GM19452 (cell line): ENCODE data around the gene FBXL19.

ENCODE experiments used
- ATAC-seq: cut with Tn5 transposase; IDR thresholded peaks from one replicate; pipeline ENCODE4 v1.9.1; 2021; ENCODE audit not compliant: unreplicated experiment

Gene FBXL19

DNA sequence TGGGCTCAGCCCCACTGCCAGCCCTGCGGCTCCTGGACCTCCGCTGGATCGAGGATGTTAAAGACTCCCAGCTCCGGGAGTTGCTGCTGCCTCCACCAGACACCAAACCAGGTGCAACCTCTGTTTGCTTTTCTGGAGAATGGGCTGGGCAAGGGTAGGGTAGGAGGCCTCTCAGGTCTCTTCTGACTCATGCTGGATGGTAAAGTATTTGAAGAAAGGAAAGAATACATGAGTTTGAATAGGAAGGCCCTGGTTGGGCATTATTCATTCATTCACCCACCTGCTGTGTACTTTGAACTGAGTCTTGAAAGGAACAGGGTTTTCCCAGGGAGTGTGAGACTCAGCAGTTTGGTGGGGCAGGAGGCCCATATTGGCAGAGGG lies 19.0 kb downstream of the FBXL19 start:
- no peak for ATAC-seq

DNA sequence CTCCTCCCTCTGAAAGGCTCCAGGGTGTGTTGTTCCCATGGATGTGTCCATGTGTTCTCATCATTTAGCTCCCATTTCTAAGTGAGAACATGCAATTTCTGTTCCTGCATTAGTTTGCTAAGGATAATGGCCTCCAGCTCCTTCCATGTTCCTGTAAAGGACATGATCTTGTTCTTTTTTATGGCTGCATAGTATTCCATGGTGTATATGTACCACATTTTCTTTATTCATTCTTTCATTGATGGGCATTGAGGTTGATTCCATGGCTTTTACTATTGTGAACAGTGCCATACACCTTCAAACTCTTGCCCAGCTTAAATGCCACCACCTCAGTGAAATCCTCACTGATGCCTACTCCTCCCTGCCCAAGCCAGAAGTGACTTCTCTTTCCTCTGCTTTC lies 21.0 kb downstream of the FBXL19 start:
- ATAC-seq: no peak

DNA sequence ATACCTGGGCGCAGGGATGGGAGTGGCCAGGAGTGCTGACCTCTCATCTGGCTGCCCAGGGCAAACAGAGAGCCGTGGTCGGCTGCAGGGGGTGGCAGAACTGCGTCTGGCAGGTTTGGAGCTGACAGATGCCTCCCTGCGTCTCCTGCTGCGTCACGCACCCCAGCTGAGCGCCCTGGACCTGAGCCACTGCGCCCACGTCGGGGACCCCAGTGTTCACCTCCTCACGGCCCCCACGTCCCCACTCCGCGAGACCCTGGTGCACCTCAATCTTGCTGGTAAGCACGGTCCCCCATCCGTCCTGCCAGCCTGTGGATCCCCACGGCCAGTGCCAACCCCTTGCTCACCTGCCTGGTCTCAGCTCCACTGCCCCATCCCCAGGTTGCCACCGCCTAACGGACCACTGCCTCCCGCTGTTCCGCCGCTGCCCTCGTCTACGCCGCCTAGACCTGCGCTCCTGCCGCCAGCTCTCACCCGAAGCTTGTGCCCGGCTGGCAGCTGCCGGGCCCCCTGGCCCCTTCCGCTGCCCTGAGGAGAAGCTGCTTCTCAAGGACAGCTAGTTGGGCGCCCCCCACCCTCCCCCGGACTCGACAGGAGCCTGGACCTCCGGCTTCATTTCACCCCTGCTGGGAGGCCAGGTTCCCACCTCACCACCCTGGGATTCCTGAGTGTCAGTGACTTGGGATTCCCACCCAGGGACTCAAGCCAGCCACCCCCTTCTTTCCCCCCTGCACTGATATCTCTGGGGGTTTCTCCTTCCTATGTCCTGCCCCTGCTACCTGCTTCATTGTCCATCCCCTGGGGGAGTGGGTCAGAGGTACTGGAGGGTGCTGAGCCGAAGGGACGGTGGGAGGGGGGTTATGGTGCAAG lies 23.5 kb downstream of the FBXL19 start:
- ATAC-seq: no peak

DNA sequence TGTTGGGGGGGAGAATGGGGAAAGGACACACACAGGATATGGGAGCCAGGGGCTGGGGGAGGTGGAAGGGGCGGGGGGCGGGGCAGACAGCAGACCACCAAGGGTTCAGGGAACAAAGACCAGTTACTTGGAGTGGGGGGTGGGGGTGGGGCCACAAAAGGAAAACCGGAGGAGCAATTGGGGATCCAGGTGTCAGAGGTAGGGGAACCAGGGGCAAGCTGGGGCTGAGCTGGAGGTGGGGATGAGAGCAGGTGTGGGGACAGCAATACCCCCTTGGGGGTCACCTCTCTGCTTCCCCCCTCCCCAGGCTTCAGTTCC lies 24.1 kb downstream of the FBXL19 start:
- no peak for ATAC-seq

DNA sequence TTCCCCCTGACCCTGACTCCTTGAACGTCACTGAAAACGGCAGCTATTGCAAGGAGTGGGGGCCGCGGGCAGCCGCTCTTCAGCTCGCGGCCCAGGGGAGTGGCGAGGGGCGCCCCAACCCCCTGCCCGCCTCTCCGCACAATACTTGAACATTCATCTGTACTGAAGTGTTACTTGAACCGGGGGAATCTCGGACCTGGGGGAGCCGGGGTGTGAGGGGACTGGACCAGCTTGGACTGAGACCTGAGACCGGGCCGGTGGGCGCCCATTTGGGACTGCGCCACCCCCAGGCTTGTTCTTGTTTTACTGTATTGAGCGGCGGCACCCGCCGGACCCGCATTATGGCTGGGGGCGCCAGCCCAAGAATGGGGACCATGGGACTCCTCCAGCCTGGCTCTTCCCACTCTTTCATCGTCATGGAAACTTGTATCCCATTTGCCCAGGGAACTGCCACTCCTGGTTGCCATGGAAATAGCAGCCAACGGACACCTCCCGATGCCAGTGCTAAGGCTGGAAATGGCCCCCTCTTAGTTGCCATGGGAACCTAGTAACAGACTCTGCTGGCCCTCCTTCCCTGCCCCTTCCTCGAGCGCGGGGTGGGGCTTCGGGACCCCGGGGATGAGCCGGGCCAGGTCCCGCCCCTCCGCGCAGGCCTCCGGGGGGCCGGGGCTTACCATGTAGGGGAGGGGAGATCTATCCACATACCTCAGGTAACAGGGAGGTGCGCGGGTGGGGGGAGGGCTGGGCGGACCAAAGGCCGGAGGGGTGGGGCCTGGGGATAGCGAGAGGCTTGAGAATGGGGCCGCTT lies 24.7 kb downstream of the FBXL19 start:
- peak; percentile 1 for ATAC-seq

DNA sequence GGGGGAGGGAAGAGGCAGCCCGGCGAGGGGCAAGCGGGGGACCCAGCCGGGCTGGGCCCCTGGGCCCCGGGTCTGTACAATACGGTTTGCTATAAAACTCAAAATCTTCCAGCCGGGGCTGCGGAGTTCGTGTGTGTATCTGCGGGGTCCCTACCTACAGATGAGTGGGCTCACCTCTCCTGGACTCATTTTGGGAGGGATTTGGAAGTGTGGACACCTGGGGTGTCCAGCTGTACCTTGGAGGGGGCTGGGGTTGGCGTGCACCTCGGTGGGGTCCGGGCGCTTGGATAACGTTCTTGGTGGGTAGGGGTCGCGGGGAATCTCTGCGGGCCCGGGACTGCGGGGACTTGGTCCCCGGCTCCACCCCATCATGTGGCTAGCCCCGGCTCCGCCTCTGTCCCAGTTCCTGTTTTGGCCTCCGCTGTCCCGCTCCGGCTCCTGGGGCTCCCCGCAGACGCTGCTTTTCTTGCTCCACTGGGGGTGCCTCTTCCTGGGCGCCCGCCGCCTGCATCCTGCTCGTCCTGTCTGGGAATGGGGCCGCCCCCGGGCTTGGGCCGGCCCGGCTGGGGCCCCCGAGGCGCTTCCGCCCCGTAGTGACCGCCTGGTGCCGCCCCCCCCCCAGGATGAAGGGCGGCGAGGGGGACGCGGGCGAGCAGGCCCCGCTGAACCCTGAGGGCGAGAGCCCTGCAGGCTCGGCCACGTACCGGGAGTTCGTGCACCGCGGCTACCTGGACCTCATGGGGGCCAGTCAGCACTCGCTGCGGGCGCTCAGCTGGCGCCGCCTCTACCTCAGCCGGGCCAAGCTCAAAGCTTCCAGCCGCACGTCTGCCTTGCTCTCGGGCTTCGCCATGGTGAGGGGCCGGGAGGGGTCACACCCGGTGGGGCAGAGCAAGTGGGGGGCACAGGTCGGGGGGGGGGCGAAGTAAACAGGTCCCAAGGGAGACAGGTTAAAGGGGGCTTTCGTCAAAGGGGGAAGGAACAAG lies 25.6 kb downstream of the FBXL19 start, which contains the start of gene ORAI3:
Gene ORAI3 (plus strand): TSS at position 402 of the 983 bp plus-strand sequence. CDS start 222 bp downstream, at position 624.
- peak; percentile 67 for ATAC-seq

DNA sequence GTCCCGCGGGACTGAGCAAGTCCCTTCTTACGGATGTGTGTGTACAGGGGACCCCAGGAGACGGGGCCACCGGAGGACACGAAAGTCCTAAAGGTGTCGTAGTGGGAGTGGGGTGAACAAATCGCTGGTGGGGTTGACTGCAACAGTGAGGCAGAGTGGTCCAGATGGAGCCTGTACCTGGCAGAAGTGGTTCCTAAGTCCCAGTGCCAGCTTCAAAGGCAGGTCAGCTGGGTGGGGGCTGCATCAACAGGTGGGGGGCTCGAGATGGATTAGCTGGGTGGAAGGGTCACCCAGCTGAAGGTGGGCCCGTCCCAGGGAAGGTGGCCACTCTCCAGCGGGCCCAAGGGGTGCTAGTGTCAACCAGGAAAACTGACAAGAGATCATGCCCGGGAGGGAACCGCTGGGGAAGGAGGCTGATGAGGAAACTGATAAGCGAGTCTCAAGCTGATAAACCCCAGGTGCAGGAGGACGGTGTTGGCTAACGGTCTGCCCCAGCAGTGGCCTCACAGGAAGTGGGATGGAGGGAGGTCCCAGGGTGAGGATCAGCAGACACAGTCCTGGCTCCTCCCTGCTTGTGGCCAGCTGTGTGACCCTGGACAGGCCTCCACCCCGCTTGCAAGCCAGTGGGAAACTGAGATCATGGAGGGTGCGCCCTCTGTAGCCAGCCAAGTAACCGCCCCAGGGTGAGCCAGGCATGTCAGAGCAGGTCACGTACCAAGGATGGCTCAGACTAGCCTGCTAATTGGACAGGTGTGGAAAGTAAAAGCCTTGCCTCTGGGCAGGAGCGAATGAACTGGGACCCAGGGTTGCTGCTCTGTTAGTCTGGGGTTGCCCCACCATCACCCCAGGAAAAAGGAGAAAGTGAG lies 26.5 kb downstream of the FBXL19 start:
- ATAC-seq: peak; percentile 45

DNA sequence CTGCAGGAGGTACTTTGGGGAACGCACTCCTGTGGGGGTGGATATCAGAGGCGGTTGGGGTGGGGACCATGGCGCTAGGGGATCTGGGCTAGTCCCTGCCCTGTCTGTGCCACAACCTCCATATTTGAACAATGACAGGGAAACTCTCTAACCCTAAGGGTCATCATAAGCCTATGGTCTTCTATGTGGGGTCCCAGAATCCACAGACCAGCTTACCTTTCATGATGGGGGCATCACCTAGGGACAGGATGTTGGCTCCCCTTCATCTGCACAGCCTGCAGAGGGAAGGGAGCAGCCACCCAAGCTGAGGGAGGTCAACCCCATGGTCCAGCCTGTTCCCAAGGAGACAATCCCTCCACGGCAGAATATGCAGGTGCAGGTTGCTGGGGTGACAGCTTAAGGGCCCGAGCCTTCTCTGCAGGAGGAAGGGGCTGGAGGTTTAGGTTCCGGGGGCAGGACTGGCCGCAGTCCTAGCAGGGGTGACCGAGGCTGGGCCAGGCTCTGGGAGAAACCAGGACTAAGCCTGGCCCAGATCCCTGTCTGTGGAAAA lies 27.2 kb downstream of the FBXL19 start:
- no peak for ATAC-seq

DNA sequence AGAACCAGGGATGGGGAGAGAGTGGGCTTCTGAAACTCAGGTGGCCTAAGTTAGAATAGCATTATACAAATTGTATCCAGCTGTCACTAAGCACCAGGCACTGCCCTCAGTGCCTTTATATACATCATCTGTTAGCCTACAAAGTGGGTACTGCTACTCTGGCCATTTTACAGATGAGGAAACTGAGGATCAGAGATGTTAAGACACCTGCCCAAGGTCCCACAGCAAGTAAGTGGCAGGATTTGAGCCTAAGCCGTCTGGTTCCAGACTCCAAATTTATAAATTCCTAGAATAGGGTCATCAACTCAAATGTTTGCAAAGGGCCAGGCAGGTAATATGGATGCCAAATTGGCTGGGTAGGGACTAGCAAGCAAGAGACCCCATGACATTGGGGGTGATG lies 27.8 kb downstream of the FBXL19 start:
- no peak for ATAC-seq

DNA sequence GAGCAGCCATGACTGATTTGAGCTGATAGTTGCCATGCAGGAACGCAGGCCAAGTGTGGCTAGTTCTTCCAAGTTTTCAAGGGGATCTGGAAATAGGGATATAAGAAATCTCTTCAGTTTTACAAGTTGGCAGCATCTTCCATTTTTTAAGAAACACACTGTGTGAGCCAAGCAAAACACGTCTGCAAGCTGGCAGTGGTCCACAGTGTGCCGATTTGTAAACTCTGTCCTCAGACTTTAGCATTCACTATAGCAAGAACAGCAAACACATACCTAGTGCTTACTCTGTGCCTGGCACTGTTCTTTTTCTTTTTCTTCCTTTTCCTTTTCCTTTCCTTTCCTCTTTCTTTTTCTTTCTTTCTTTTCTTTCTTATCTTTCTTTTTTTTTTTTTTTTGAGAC lies 28.4 kb downstream of the FBXL19 start:
- ATAC-seq: no peak

DNA sequence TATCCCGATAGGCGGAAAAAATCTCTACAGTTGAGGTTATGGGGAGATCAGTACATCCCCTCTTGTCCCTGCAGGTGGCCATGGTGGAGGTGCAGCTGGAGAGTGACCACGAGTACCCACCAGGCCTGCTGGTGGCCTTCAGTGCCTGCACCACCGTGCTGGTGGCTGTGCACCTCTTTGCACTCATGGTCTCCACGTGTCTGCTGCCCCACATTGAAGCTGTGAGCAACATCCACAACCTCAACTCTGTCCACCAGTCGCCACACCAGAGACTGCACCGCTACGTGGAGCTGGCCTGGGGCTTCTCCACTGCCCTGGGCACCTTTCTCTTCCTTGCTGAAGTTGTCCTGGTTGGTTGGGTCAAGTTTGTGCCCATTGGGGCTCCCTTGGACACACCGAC lies 29.7 kb downstream of the FBXL19 start:
- no peak for ATAC-seq

DNA sequence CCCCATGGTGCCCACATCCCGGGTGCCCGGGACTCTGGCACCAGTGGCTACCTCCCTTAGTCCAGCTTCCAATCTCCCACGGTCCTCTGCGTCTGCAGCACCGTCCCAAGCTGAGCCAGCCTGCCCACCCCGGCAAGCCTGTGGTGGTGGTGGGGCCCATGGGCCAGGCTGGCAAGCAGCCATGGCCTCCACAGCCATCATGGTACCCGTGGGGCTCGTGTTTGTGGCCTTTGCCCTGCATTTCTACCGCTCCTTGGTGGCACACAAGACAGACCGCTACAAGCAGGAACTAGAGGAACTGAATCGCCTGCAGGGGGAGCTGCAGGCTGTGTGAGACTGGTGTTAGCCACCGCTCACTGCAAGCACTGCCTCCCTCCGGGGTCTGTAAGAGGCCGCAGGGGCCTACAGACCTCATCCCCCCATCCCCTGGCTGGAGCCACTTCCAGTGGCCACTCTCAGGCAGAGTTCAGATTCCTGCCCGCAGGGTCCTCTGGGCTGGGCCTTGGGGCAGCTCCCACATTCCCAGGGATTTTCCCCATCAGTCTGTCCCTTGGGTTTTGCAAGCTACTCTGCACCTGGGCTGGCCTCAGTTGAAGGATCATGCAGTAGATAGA lies 30.2 kb downstream of the FBXL19 start:
- no peak for ATAC-seq

DNA sequence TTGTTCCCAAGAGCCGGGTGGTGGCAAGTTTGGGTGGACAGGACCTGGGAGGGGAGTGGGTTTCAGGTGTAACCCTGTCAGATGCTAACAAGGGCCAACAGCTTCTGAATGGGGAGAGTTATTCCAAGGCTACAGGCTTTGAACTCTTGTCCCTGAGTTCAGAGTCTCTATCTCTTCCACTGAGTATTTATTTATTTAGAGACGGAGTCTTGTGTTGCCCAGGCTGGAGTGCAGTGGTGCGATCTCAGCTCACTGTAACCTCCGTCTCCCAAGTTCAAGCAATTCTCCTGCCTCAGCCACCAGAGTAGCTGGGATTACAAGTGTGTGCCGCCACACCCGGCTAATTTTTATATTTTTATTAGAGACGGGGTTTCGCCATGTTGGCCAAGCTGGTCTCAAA lies 31.6 kb downstream of the FBXL19 start:
- ATAC-seq: no peak

DNA sequence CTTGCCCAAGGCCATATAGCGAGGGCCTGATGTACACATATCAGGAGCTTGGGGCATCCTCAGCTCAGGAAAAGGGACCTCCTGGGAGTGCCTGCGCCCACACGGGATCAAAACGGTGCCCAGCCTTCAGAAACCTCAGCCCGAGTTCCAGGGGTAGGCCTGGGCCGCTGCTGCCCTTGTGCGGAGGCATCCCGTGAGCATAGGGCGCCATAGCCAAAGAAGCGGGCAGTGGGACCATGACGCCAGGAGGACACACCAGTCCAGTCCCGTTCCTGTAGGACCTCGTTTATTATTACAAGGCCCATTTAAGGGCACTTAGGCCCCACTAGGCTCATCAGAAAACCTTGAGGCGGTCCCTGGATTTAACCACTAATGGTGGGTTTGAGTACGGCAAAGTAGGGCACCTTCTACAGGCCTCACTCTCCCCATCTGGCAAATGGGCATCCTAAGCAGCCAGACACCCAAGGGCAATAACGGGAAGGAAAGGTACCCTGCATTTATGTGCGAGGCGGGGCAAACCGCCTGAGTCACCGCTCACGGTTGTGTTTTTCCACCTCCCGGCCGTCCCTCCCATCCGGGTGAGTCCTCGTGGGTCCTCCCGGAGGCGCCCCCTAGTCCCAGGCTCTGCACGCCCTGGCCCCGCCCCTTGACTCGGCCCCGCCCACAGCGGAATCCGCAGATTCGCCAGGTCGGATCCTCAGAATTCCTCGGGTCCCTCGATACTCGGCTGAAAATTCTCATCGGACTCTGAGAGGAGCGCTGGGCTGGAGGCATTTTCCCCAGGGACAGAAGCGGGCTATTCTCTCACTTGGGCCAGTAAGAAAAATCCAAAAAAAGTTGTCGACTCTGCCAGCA lies 33.5 kb downstream of the FBXL19 start:
- ATAC-seq: peak; percentile 51

DNA sequence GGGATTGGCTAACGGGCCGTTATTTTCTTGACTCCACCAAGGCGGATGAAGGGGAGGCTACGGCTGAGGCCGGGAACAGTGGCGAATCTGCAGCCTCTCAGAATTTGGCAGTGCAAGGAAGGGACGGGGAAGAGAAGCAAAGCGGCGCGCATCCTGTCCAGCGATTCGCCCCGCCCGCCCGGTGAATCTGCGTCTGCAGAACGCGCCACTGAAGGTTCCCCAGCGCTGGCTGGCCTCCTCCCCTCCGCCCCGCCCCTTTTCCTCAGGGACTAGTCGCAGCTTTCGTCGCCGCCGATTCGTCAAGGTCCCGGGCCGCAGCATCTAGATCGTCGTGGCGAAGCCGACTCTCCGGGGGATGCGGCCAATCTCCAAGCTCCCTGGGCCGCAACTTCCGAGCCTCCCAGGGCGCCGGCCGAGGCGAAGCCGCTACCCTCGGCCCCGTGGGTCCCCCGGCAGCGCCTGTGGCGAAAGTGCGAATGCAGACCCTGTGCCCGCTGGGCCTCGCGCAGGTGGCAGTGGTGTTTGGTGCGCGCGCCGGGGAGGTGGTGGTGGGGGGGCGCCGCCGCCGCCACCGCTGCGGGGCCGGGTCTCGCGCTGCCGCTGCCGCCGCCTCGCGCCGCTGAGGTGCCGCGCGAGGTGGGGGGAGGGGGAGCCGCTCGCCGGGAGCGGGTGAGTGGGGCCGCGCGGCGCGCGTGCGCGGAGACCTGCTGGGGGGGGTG lies 34.2 kb downstream of the FBXL19 start, which contains the start of gene SETD1A:
Gene SETD1A (plus strand): TSS at position 299 of the 719 bp plus-strand sequence. CDS start 978 bp downstream, outside the sequence.
- peak; percentile 74 for ATAC-seq

DNA sequence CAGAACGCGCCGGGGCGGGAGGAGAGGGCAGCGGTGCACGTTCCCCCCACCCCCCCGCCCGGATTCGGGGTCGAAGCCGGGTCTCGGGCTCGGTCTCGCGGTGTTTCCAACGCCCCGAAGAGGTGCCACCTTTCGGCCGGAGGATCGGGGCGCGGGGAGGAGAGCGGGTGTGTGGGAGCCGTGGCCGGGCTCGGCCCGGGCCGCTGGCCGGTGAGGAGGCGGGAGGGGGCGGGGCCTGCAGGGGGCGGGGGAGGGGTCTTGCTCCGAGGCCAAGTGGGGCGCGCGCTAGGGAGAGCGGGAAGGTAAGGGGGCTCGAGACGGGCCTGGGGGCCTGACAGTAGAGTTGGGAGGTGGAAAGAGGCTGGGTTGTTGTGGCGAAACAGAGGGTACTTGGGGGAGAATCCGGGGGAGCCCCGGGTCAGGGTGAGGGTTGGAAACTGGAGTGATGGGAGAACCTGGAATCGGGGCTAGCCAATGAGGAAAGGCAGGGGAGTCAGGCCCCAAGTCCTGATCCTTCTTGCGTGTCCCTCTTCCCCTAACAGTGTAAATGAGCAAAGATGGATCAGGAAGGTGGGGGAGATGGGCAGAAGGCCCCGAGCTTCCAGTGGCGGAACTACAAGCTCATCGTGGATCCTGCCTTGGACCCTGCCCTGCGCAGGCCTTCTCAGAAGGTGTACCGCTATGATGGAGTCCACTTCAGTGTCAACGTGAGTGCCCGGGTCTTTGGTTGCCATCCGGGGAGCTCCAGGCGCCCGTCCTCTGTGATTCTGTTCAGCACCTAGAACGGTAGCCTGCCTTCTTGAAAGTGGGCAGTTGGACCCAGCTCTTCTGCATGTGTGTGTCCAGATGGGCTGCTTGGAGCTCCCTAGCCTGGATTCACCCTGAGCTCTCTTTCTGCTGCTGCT lies 35.1 kb downstream of the FBXL19 start:
- peak; percentile 23 for ATAC-seq

DNA sequence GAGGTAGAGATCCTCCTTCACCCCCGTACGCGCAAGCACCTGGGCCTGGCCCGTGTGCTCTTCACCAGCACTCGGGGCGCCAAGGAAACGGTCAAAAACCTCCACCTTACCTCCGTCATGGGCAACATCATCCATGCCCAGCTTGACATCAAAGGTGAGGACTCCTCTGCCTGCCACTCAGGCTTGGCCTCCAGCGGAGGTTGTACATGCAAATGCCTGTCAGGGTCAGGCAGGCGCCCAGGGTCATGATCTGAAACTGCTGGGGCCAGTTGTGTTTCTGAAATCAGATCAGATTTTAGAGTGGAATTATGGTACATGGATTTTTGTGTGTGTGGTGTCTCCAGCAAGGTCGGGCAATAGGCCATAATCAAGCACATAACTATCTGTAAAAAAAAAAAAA lies 38.0 kb downstream of the FBXL19 start:
- ATAC-seq: no peak
